Measurements from ENCODE around the gene PADI4.
A peak's percentile ranks its signal among the peaks of the same experiment; 100 is the strongest.

The PADI4 gene

DNA sequence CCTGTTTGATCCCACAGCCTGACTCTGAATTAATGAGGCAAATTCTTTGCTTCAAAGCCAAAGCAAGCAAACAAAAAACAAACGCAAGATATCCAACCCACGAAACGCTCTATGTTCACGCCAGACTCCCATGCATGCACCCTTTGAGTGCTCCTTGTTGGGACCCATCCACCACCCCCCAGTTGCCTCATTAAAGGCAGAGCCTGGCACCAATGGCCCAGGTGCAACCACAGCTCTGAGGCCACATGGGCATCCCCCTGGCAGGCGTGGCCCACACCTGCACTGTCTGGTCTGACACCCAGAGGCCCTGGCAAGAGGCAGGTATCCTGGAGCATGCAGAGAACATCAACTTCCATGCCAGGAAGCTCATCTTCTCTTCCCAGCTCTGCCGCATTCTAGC, 1.1 kb upstream of the PADI4 start:
- TF ChIP-seq, protein P1, sequence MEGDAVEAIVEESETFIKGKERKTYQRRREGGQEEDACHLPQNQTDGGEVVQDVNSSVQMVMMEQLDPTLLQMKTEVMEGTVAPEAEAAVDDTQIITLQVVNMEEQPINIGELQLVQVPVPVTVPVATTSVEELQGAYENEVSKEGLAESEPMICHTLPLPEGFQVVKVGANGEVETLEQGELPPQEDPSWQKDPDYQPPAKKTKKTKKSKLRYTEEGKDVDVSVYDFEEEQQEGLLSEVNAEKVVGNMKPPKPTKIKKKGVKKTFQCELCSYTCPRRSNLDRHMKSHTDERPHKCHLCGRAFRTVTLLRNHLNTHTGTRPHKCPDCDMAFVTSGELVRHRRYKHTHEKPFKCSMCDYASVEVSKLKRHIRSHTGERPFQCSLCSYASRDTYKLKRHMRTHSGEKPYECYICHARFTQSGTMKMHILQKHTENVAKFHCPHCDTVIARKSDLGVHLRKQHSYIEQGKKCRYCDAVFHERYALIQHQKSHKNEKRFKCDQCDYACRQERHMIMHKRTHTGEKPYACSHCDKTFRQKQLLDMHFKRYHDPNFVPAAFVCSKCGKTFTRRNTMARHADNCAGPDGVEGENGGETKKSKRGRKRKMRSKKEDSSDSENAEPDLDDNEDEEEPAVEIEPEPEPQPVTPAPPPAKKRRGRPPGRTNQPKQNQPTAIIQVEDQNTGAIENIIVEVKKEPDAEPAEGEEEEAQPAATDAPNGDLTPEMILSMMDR (conservative IDR thresholded peaks at IDR 0.05; ENCODE audit: low read depth): no peak
- no peak overlapping the region for H3K27ac ChIP-seq
- ChIA-PET POLR2A (ENCODE audit: low non-redundant PET) (no interaction called here), CTCF (interaction anchor here (0.7 to 0.8 kb wide), 3 partner anchors 59 to 370 kb away, joined by 3 to 4 read pairs (median 3); no protein-coding TSS in a partner anchor)
- no peak for DNase-seq (ENCODE audit: low spot score)

DNA sequence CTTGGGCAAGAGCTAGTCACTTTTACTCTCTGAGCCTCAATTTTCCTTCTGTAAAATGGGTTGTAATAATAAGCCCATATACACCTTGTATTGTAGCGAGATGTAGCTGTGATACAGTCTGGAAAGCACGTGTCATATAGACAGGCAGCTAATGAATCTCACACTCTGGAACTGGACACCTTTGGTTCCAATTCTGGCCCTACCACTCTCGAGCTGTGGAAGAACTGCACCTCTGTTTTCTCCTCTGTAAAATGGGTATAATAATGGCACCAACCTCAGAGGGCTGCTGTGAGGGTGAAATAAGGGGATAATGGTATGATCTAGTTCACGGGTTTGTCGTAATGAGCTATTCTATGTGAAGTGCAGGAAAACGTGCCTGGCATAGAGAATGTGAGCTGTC, 668 bp upstream of the PADI4 start:
- H3K27ac ChIP-seq: no peak overlapping the region
- CTCF ChIA-PET: interaction anchor here (0.6 to 0.8 kb wide), 4 partner anchors 60 to 371 kb away, joined by 3 to 4 read pairs (median 4); no protein-coding TSS in a partner anchor
- DNase-seq (ENCODE audit: low spot score): no peak
- TF ChIP-seq, protein P1 (conservative IDR thresholded peaks at IDR 0.05; ENCODE audit: low read depth): no peak
- POLR2A ChIA-PET (ENCODE audit: low non-redundant PET): no interaction called here

DNA sequence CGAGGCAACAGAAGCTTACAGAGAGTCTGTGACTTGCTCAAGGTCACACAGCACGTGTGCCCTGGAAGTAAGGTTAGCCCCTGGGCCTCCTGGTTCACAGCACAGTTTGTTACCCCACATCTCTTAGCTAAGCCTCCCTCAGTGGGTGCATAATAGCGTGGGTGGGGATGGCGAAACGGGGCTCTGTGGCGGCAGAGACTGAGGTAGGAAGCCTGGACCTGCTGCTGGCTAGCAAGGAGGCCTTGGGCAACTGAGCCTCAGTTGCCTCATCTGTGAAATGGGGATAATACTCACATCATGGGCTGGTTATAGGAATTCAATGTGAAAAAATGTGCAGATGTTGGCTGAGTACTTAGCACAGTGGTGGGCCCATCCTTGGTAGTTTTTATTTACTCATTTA, 596 bp downstream of the PADI4 start:
- ChIA-PET POLR2A (ENCODE audit: low non-redundant PET) (no interaction called here), CTCF (interaction anchor here (0.6 kb wide), 1 partner anchor 27 kb away, joined by 3 read pairs; no protein-coding TSS in a partner anchor)
- no peak for DNase-seq (ENCODE audit: low spot score)
- peak overlapping the region; percentile 23; the same call in 1 of the 2 replicates for H3K27ac ChIP-seq
- TF ChIP-seq, protein P1 (conservative IDR thresholded peaks at IDR 0.05; ENCODE audit: low read depth): no peak

DNA sequence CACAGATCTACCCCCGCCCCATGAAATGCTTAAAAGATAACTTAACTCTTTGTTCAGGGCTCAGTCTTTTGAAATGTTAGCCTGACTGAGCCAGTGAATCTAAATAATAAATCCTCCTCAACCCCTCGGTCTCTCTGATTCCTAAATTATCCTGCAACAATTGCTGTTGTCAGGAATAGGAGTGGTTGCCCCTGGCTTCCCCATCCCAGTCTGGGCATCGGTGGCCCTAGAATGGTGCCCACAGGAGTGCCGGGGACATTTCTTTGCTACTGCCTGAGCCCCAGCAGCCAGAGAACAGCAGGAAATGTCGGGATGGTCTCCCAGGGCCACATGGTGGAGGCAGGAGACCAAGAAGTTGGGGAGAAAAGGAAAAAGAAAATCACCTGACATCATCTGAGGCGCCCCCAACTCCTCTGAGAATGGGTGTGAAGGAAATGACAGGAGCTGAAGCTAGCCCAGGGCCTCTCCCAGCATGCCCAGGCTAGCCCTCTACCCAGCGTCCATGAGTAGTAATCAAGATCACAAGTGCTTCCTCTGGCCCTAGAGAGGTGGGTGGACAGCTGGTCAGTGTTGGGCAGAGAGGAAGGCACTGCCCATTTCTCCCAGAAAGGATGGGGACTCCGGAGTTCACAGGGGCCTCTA, 1.6 kb downstream of the PADI4 start:
- DNase-seq (ENCODE audit: low spot score): no peak
- ChIA-PET POLR2A (ENCODE audit: low non-redundant PET) (no interaction called here), CTCF (no interaction called here)
- TF ChIP-seq, protein P1 (conservative IDR thresholded peaks at IDR 0.05; ENCODE audit: low read depth): no peak
- H3K27ac ChIP-seq: peak overlapping the region; percentile 57

GRCh38 chr1:17310068-17310640, 2.2 kb downstream of the PADI4 start:
- CTCF ChIA-PET: no interaction called here
- POLR2A ChIA-PET (ENCODE audit: low non-redundant PET): no interaction called here
- no peak for DNase-seq (ENCODE audit: low spot score)
- H3K27ac ChIP-seq: peak overlapping the region; percentile 57
- TF ChIP-seq, protein P1 (conservative IDR thresholded peaks at IDR 0.05; ENCODE audit: low read depth): no peak

- peak overlapping the region; percentile 8; the same call in 1 of the 2 replicates for H3K27ac ChIP-seq
- TF ChIP-seq, protein P1 (conservative IDR thresholded peaks at IDR 0.05; ENCODE audit: low read depth): no peak
- ChIA-PET POLR2A (ENCODE audit: low non-redundant PET) (no interaction called here), CTCF (no interaction called here)
- no peak for DNase-seq (ENCODE audit: low spot score)
These were observed 5.7 kb downstream of the PADI4 start for GRCh38 chr1:17313530-17314309.
